GM18508 (cell line): Measurements from ENCODE around the gene GAPVD1.

Experiments
- ATAC-seq: cut with Tn5 transposase; IDR thresholded peaks from one replicate; pipeline ENCODE4 v1.9.1; 2021; ENCODE audit warnings: moderate number of reproducible peaks; ENCODE audit not compliant: insufficient read depth, unreplicated experiment

The GAPVD1 gene

GRCh38 chr9:125366676-125367075 lies 105.0 kb downstream of the GAPVD1 start:
- ATAC-seq, result no peak

DNA sequence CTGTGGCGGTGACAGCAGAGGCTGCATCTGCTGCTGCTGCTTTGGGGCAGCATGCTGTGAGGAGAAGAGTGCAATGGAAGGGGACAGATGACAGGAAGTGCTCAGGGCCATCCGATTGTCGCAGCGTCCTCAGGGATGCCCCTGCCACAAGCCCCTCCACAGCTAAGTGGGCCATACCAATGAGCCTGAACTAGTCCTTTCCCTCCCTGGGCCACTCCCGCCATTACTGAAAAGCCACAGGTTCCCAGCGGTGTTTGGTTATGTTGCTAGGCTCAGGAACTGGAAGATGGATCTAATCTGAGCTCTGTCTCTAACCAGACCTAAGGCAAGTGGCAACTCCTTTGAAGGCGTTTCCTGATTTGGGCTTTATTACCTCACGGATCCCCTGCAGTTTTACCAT lies 109.2 kb downstream of the GAPVD1 start:
- no peak for ATAC-seq

GRCh38 chr9:125372441-125373226 lies 111.0 kb downstream of the GAPVD1 start:
- ATAC-seq, result no peak

GRCh38 chr9:125374443-125375309 lies 113.0 kb downstream of the GAPVD1 start:
- ATAC-seq, result no peak

DNA sequence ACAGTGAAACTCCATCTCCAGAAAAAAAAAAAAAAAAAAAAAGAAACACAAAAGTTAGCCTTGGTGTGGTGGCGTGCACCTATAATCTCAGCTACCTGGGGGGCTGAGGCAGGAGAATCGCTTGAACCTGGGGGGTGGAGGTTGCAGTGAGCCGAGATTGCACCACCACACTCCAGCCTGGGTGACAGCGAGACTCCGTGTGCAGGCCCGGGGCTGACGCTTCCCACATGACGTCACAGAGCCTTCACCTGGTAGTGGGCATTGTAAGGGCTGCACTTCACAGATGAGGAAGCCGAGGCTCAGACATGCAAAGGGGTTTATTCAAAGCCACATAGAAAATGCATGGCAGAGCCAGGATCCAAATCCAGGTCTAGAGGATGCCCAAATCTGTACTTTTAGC lies 114.2 kb downstream of the GAPVD1 start:
- ATAC-seq, result no peak

GRCh38 chr9:125376261-125377226 lies 114.9 kb downstream of the GAPVD1 start:
- ATAC-seq, result no peak

GRCh38 chr9:125377584-125378250 lies 116.1 kb downstream of the GAPVD1 start:
- no peak for ATAC-seq

DNA sequence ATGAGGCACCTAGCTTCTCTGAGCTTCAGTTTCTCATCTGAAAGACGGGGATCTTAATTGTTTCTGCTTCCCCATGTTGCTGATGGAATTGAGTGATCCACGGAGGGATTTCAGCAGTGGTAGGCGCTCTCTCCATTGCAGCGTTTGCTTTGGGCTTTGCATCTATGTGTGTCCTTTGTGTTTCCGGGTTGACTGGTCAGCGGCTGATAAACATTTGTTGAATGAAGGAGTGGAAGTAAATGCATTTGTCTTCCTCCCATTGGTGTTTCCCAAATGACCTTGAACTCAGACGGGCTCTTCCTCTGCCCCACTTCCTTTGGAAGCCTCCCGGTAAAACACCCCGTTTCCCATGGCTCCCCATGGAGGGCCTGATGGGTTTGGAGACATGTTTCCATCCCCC lies 117.2 kb downstream of the GAPVD1 start:
- ATAC-seq, result no peak

DNA sequence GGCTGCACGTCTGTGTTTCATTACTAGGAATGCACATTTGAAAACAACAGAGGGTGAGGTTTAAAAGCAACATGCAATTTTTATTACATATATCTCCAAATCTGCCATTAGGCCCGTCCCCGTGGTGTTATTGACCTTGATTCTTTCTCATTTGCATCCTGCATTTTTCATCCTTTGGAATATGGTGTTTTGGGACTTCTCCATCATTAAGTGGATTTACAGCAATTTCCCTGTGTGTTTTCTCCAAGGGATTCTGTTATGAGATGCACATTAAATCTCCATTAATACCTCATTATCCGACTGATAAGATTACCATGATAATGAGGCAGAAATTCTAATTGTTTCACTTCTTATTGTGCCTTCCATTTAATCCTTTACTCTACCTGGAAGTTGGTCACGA lies 117.6 kb downstream of the GAPVD1 start:
- ATAC-seq, result no peak

DNA sequence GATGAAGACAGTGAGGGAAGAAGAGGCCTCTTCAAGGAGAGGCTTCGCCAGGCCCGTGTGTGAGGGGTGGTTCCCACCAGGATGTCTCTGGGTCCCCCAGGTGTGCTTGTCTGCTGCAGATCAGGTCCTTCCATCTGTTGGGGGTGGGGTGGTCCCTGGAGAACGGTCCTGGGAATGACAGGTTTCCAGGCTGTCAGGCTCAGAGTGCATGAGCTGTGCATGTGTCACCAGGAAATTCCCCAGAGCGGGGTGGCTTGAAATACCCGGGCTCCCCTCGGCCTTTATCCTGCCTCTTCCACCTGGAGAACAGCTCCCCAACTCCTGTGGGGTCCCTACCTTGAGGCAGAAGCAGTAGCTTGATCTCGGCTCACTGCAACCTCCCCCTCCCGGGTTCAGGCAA lies 118.8 kb downstream of the GAPVD1 start:
- ATAC-seq, result no peak

GRCh38 chr9:125387861-125388524 lies 126.4 kb downstream of the GAPVD1 start:
- no peak for ATAC-seq

GRCh38 chr9:125388978-125389377 lies 127.4 kb downstream of the GAPVD1 start:
- ATAC-seq, result no peak

DNA sequence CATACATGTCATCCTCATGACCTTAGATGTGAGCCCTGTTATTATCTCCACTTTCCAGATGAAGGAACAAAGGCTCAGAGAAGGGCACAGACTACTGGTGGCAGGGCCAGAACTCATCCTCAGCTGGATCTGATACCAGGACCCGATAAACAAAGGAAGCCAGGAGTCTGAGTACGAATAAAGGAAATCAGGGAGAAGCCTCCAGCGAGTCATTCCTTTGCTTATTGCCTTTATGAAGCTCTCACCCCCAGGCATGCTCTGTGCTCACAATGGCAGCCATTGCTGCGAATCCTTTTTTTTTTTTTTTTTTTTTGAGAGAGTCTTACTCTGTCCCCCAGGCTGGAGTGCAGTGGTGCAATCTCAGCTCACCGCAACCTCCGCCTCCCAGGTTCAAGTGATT lies 130.1 kb downstream of the GAPVD1 start:
- ATAC-seq, result no peak

- no peak for ATAC-seq
Measured at GRCh38 chr9:125393426-125393825, 131.8 kb downstream of the GAPVD1 start.

DNA sequence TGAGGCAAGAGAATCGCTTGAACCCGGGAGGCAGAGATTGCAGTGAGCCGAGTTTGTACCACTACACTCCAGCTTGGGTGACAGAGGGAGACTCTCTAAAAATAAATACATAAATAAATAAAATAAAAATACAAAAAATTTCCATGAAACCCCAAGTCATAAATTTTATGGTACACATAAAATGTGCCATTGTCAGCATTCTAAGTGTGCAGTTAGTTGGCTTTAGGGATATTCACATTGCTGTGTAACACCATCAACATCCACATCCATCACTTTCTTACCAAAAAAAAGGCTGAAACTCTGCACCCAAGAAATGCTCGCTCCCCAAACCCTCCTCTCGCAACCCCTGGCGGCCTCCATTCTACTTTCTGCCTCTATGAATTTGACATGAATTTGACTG lies 135.2 kb downstream of the GAPVD1 start:
- no peak for ATAC-seq

GRCh38 chr9:125397736-125398135 lies 136.1 kb downstream of the GAPVD1 start:
- ATAC-seq, result no peak

- ATAC-seq, result no peak
Measured at GRCh38 chr9:125398243-125398642, 136.6 kb downstream of the GAPVD1 start.

DNA sequence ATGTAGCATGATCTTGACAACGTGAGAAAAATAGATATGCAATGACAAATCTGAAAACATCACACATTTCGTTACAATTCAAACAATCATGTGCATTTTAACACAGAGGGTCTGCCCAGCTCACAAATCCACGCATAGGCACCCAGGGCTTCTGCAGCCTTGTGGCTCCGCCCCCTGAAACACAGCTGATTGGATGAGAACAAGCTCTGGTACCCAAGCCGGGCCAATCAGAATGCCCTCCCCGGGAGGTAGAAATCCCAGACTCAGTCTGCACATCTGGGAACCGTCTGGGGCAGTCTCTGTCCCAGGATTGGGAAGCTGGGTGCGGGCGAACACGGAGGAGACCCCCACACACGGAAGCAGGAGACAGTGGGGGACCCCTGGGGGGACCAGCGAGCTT lies 137.5 kb downstream of the GAPVD1 start:
- ATAC-seq, result no peak

GRCh38 chr9:125399666-125400065 lies 138.0 kb downstream of the GAPVD1 start:
- no peak for ATAC-seq
